ENCODE results near the gene SPATA6.

Gene SPATA6

GRCh38 chr1:48344373-48344772 is 127.6 kb downstream of the SPATA6 start:
- Histone ChIP-seq H3K36me3 (ENCODE audit: insufficient read depth, low read length) (no peaks in the 10 kb centered on the region), H3F3A (ENCODE audit: low read depth) (no peaks in the 10 kb centered on the region), H3K27me3 (ENCODE audit: insufficient read depth, low read length, poor library complexity, severe bottlenecking) (no peaks in the 10 kb centered on the region), H3K9ac (ENCODE audit: low read depth, low read length, poor library complexity, severe bottlenecking) (no peak overlapping the region), H3K9me2 (replicated peaks; ENCODE audit: low read depth, low read length) (0 out of 2 replicates have a peak, but pooled peaks cover 3% of the 10 kb centered on the region), H3K4me1 (ENCODE audit: insufficient read depth, low read length, poor library complexity, severe bottlenecking) (no peaks in the 10 kb centered on the region), H4K20me1 (ENCODE audit: insufficient read depth, low read length, poor library complexity, severe bottlenecking) (no peaks in the 10 kb centered on the region), H3K4me3 (ENCODE audit: low read length, poor library complexity, severe bottlenecking) (no peak overlapping the region), H3K79me2 (ENCODE audit: insufficient read depth, low read length) (no peaks in the 10 kb centered on the region), H2AFZ (ENCODE audit: low read length) (no peak overlapping the region), H3K9me3 (ENCODE audit: insufficient read depth, low read depth, low read length) (no peaks in the 10 kb centered on the region), H3K4me2 (ENCODE audit: low read depth, low read length, poor library complexity, severe bottlenecking) (no peak overlapping the region)
- TF ChIP-seq EZH2phosphoT487 (IDR thresholded peaks at IDR 0.05; ENCODE audit: borderline replicate concordance), result no peak
- no peak for TF ChIP-seq CTCF (conservative IDR thresholded peaks at IDR 0.05; ENCODE audit: low read length)

- no peak overlapping the region for H3K4me2 ChIP-seq (ENCODE audit: low read depth, low read length, poor library complexity, severe bottlenecking)
- no peak overlapping the region for H2AFZ ChIP-seq (ENCODE audit: low read length)
- TF ChIP-seq EZH2phosphoT487 (IDR thresholded peaks at IDR 0.05; ENCODE audit: borderline replicate concordance) (no peak), CTCF (conservative IDR thresholded peaks at IDR 0.05; ENCODE audit: low read length) (no peak)
- no peaks in the 10 kb centered on the region for H3K4me1 ChIP-seq (ENCODE audit: insufficient read depth, low read length, poor library complexity, severe bottlenecking)
- H3K36me3 ChIP-seq (ENCODE audit: insufficient read depth, low read length), result no peaks in the 10 kb centered on the region
- H4K20me1 ChIP-seq (ENCODE audit: insufficient read depth, low read length, poor library complexity, severe bottlenecking), result no peaks in the 10 kb centered on the region
- H3K79me2 ChIP-seq (ENCODE audit: insufficient read depth, low read length), result no peaks in the 10 kb centered on the region
- H3K9me3 ChIP-seq (ENCODE audit: insufficient read depth, low read depth, low read length), result no peaks in the 10 kb centered on the region
- no peak overlapping the region for H3K4me3 ChIP-seq (ENCODE audit: low read length, poor library complexity, severe bottlenecking)
- no peaks in the 10 kb centered on the region for H3K27me3 ChIP-seq (ENCODE audit: insufficient read depth, low read length, poor library complexity, severe bottlenecking)
- H3K9me2 ChIP-seq (replicated peaks; ENCODE audit: low read depth, low read length), result 0 out of 2 replicates have a peak, but pooled peaks cover 3% of the 10 kb centered on the region
- no peaks in the 10 kb centered on the region for H3F3A ChIP-seq (ENCODE audit: low read depth)
- H3K9ac ChIP-seq (ENCODE audit: low read depth, low read length, poor library complexity, severe bottlenecking), result no peak overlapping the region
Observed at GRCh38 chr1:48341221-48341620, 130.8 kb downstream of the SPATA6 start.

GRCh38 chr1:48338257-48338656 is 133.7 kb downstream of the SPATA6 start:
- H3F3A ChIP-seq (ENCODE audit: low read depth), result no peaks in the 10 kb centered on the region
- H3K27me3 ChIP-seq (ENCODE audit: insufficient read depth, low read length, poor library complexity, severe bottlenecking), result no peaks in the 10 kb centered on the region

More at GRCh38 chr1:48338257-48338656, 133.7 kb downstream of the SPATA6 start:
- 0 out of 2 replicates have a peak, but pooled peaks cover 3% of the 10 kb centered on the region for H3K9me2 ChIP-seq (replicated peaks; ENCODE audit: low read depth, low read length)
- no peaks in the 10 kb centered on the region for H4K20me1 ChIP-seq (ENCODE audit: insufficient read depth, low read length, poor library complexity, severe bottlenecking)
- H3K4me1 ChIP-seq (ENCODE audit: insufficient read depth, low read length, poor library complexity, severe bottlenecking), result no peaks in the 10 kb centered on the region
- no peaks in the 10 kb centered on the region for H3K79me2 ChIP-seq (ENCODE audit: insufficient read depth, low read length)
- H3K9me3 ChIP-seq (ENCODE audit: insufficient read depth, low read depth, low read length), result no peaks in the 10 kb centered on the region
- no peak overlapping the region for H2AFZ ChIP-seq (ENCODE audit: low read length)
- no peak overlapping the region for H3K9ac ChIP-seq (ENCODE audit: low read depth, low read length, poor library complexity, severe bottlenecking)
- H3K36me3 ChIP-seq (ENCODE audit: insufficient read depth, low read length), result no peaks in the 10 kb centered on the region
- no peak overlapping the region for H3K4me2 ChIP-seq (ENCODE audit: low read depth, low read length, poor library complexity, severe bottlenecking)
- TF ChIP-seq EZH2phosphoT487 (IDR thresholded peaks at IDR 0.05; ENCODE audit: borderline replicate concordance) (no peak), CTCF (conservative IDR thresholded peaks at IDR 0.05; ENCODE audit: low read length) (no peak)
- H3K4me3 ChIP-seq (ENCODE audit: low read length, poor library complexity, severe bottlenecking), result no peak overlapping the region
